ENCODE measurements around the gene SKAP1.

GRCh38 chr17:48139944-48140343, 290.1 kb downstream of the SKAP1 start:
- TF ChIP-seq CTCF (conservative IDR thresholded peaks at IDR 0.05; ENCODE audit: low read length) (no peak), EZH2phosphoT487 (IDR thresholded peaks at IDR 0.05; ENCODE audit: borderline replicate concordance, low read depth, low read length) (no peak)

All from OCI-LY7 (cell line).